AG04449 (cell line): ENCODE measurements around the gene MFRP.

Experiments used
- CTCF ChIA-PET: fragments of 350-600 bp; formaldehyde crosslinking; extraction: SDS; loops from one replicate; lab custom pipeline; 2021; ENCODE audit warnings: antibody characterized with exemption; lab: Yijun Ruan, JAX
- POLR2A ChIA-PET: fragments of 400-600, 350-600 bp; formaldehyde crosslinking; extraction: SDS; loops from one replicate; lab custom pipeline; 2020; ENCODE audit warnings: antibody characterized with exemption, inconsistent platforms; lab: Yijun Ruan, JAX
- DNase-seq: peaks from one replicate; pipeline ENCODE4 v3.0.0-alpha.2; 2010; ENCODE audit warnings: low read depth, low spot score
- H3K4me3 ChIP-seq: 2 replicates; pipeline ENCODE4 v1.5.1; 2011; ENCODE audit warnings: low read depth, mild to moderate bottlenecking, control low read depth, low read length
- TF ChIP-seq, protein P1 (sequence below): IDR thresholded peaks from one replicate; pipeline ENCODE4 v1.5.1; 2011; ENCODE audit warnings: mild to moderate bottlenecking, moderate library complexity, low read length, control low read depth, inconsistent platforms; ENCODE audit not compliant: insufficient read depth; ENCODE audit errors: missing control alignments

Gene MFRP

DNA sequence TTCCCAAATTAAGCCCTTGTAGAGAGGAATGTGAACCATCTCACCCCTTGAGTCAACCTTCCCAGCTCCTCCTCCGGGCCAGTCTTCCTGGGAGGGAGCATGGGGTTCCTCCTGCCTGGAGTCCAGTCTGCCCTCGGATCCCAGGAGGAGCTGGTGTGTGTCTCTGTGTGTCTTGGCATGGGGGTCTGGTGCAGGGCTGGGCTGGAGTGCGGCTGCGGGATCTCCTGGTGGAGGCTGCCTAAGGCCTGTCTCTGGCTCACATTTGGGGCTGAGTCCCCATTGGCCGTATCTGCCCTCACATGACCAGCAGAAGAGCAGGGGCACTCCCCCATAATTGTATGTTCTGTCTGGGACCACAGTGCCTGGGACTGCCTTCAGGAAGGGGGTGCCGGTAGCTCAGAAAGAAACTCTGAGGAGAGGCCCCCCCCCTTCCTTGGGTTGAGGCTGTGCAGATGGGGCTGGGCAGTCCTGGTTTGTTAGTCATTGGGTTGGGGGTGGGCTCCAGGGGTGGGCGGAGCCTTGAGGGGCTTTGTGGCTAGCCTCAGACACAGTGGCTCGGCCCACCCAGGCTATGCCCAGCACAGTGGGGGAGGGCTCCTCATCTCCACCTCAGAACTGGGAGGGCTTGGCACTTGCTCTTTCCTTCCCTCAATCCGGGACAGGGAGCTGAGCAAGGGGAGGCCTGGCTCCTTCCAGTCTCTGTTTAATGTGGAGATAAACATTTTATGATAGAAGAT, 8.8 kb downstream of the MFRP start:
- TF ChIP-seq, protein P1, sequence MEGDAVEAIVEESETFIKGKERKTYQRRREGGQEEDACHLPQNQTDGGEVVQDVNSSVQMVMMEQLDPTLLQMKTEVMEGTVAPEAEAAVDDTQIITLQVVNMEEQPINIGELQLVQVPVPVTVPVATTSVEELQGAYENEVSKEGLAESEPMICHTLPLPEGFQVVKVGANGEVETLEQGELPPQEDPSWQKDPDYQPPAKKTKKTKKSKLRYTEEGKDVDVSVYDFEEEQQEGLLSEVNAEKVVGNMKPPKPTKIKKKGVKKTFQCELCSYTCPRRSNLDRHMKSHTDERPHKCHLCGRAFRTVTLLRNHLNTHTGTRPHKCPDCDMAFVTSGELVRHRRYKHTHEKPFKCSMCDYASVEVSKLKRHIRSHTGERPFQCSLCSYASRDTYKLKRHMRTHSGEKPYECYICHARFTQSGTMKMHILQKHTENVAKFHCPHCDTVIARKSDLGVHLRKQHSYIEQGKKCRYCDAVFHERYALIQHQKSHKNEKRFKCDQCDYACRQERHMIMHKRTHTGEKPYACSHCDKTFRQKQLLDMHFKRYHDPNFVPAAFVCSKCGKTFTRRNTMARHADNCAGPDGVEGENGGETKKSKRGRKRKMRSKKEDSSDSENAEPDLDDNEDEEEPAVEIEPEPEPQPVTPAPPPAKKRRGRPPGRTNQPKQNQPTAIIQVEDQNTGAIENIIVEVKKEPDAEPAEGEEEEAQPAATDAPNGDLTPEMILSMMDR = no peak
- CTCF ChIA-PET = interaction anchor here (0.6 to 14.1 kb wide), 66 partner anchors 13 to 932 kb away, joined by 3 to 358 read pairs (median 5); partner anchors contain the start of genes C2CD2L, CBL, DPAGT1 and HINFP
- H3K4me3 ChIP-seq = peak overlapping the region; percentile 40
- no peak for DNase-seq
- POLR2A ChIA-PET = interaction anchor here (0.6 to 1.9 kb wide), 15 partner anchors 14 to 280 kb away, joined by 3 to 12 read pairs (median 5); partner anchors contain the start of genes DPAGT1, HYOU1, MCAM and THY1

GRCh38 chr11:119336744-119337469, 9.6 kb downstream of the MFRP start:
- H3K4me3 ChIP-seq = peak overlapping the region; percentile 40
- ChIA-PET CTCF (interaction anchor here (0.6 to 14.1 kb wide), 36 partner anchors 12 to 933 kb away, joined by 3 to 358 read pairs (median 6); partner anchors contain the start of genes C2CD2L, CBL, DPAGT1 and HINFP), POLR2A (interaction anchor here (0.6 to 1.9 kb wide), 9 partner anchors 13 to 242 kb away, joined by 3 to 12 read pairs (median 5); partner anchors contain the start of genes DPAGT1, MCAM and THY1)
- TF ChIP-seq, protein P1 = no peak
- no peak for DNase-seq

DNA sequence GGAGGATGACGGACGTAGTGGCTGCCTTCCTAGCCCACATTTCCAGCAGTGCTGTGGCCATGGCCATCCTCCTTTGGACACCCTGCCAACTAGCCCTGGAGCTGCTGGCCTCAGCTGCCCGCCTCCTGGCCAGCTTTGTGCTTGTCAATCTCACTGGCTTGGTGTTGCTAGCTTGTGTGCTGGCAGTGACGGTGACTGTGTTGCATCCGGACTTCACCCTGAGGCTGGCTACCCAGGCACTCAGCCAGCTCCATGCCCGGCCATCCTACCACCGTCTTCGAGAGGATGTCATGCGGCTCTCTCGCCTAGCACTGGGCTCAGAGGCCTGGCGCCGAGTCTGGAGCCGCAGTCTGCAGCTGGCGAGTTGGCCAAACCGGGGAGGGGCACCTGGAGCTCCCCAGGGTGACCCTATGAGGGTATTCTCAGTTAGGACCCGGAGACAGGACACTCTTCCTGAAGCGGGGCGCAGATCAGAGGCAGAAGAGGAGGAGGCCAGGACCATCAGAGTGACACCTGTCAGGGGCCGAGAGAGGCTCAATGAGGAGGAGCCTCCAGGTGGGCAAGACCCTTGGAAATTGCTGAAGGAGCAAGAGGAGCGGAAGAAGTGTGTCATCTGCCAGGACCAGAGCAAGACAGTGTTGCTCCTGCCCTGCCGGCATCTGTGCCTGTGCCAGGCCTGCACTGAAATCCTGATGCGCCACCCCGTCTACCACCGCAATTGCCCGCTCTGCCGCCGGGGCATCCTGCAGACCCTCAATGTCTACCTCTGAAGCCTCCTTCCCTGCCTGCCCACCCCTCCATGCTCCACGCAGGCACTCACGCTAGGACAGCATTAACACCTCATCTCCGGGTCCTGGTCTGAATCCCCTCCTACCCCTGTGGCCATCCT, 10.6 kb downstream of the MFRP start:
- TF ChIP-seq, protein P1 = no peak
- CTCF ChIA-PET = interaction anchor here (0.6 to 14.1 kb wide), 4 partner anchors 11 to 38 kb away, joined by 3 to 358 read pairs (median 232); partner anchors contain the start of gene USP2
- POLR2A ChIA-PET = no interaction called here
- peak overlapping the region; percentile 97 for H3K4me3 ChIP-seq
- DNase-seq = no peak

- ChIA-PET CTCF (interaction anchor here (0.6 to 12.3 kb wide), 2 partner anchors 10 to 21 kb away, joined by 3 to 342 read pairs; no protein-coding TSS in a partner anchor), POLR2A (no interaction called here)
- DNase-seq = no peak
- TF ChIP-seq, protein P1 = no peak
- H3K4me3 ChIP-seq = peak overlapping the region; percentile 97
Observed at GRCh38 chr11:119335091-119335654, 11.3 kb downstream of the MFRP start.

GRCh38 chr11:119334174-119334930, 12.2 kb downstream of the MFRP start, which contains the start of gene RNF26:
Gene RNF26, plus strand, starts transcription at chr11:119334527. Its CDS starts 596 bp downstream, at chr11:119335123.
- ChIA-PET POLR2A (interaction anchor here (0.9 kb wide), 1 partner anchor 13 kb away, joined by 3 read pairs; no protein-coding TSS in a partner anchor), CTCF (interaction anchor here (0.8 to 12.3 kb wide), 4 partner anchors 9 to 140 kb away, joined by 3 to 342 read pairs (median 6); no protein-coding TSS in a partner anchor)
- DNase-seq = peak; percentile 88
- H3K4me3 ChIP-seq = peak within 1 kb of the TSS; percentile 97
- TF ChIP-seq, protein P1 = no peak
